Naive thymus-derived CD8-positive, alpha-beta T cell (primary cell): ENCODE results near the gene EHD4. TPM values are rescaled to one million over a fixed set of nuclear protein-coding genes. Genes with fewer than 3 reads are reported as not detected.
A peak's percentile ranks its signal among the peaks of the same experiment; 100 is the strongest.

Experiments
- ATAC-seq, 2 donors: fragments of 150-1000 bp; cut with Tn5 transposase in 1 of 2; sonication (Bioruptor Pico), chemical (Tn5 transposase) in 1 of 2; 1 replicate in 1 of 2; 2 replicates in 1 of 2; pipeline ENCODE4 v1.10.0; 2021; ENCODE audit warnings: mild to moderate bottlenecking in 2 of 2, moderate library complexity in 2 of 2
- POLR2A ChIA-PET: fragments of 350-600 bp; sonication (Branson Sonifier 250); formaldehyde crosslinking; loops from one replicate; lab custom pipeline; 2021; ENCODE audit warnings: antibody characterized with exemption; lab: Charles Lee
- DNase-seq, 10 donors: peaks; one replicate each; pipeline versions ENCODE4 v3.0.0 to v3.0.0-alpha.2; 2020 to 2022
- H3K27ac Mint-ChIP-seq, 10 donors: one replicate each; pipeline ENCODE4 v1.8.0; 2020 to 2022; ENCODE audit warnings: mild to moderate bottlenecking in 10 of 10, mixed read lengths in 10 of 10, moderate library complexity in 4 of 10, inconsistent platforms in 1 of 10
- H3K27me3 Mint-ChIP-seq, 5 donors: one replicate each; pipeline ENCODE4 v1.8.0; 2021 to 2022; ENCODE audit warnings: mixed read lengths in 5 of 5
- H3K36me3 Mint-ChIP-seq, 3 donors: one replicate each; pipeline ENCODE4 v1.8.0; 2020 to 2022; ENCODE audit warnings: mixed read lengths in 3 of 3, mild to moderate bottlenecking in 2 of 3, inconsistent platforms in 1 of 3
- H3K4me1 Mint-ChIP-seq, 4 donors: one replicate each; pipeline ENCODE4 v1.8.0; 2021 to 2022; ENCODE audit warnings: mixed read lengths in 4 of 4
- H3K4me3 Mint-ChIP-seq, 10 donors: one replicate each; pipeline ENCODE4 v1.8.0; 2020 to 2022; ENCODE audit warnings: mild to moderate bottlenecking in 10 of 10, mixed read lengths in 10 of 10, moderate library complexity in 6 of 10, inconsistent platforms in 1 of 10
- H3K9me3 Mint-ChIP-seq, 9 donors: one replicate each; pipeline ENCODE4 v1.8.0; 2020 to 2022; ENCODE audit warnings: mixed read lengths in 9 of 9, mild to moderate bottlenecking in 3 of 9, inconsistent platforms in 1 of 9, moderate library complexity in 1 of 9
- polyA plus RNA-seq, 3 donors: library from polyadenylated mRNA; unstranded; fragments of 300-500 nt; fragmentation: Illumina TruSeq; gene quantifications; one replicate each; pipeline ENCODE4 v1.2.3, GENCODE V29; 2021
- total RNA-seq, 8 experiments: library from RNA in 2 of 8; stranded (reverse) in 2 of 8; gene quantifications; one replicate each; pipeline ENCODE4 v1.2.3 and lab custom pipeline; 2021 to 2026

The EHD4 gene
- total and polyA plus RNA-seq, 5 experiments from 2014 or later: 5.2 to 10.4 (median 7.6) TPM

GRCh38 chr15:41926185-41927056 lies 45.9 kb downstream of the EHD4 start:
- no peaks in the 10 kb centered on the region for H3K27me3 Mint-ChIP-seq
- DNase-seq: peak in 2 of 10 donors; percentile 7 to 19
- H3K36me3 Mint-ChIP-seq: peaks cover 0 to 13% (median 5%) of the 10 kb centered on the region in 3 donors
- H3K27ac Mint-ChIP-seq: peak overlapping the region in 9 of 10 donors; percentile 51 to 90 (median 72)
- peaks cover 8 to 69% (median 14%) of the 10 kb centered on the region in 4 donors for H3K4me1 Mint-ChIP-seq
- POLR2A ChIA-PET: interaction anchor here (0.6 to 1.4 kb wide), 3 partner anchors 8 to 76 kb away, joined by 3 read pairs; no protein-coding TSS in a partner anchor
- peak overlapping the region in 6 of 10 donors; percentile 33 to 79 (median 50) for H3K4me3 Mint-ChIP-seq
- peak; percentile 67 to 76 for ATAC-seq
- no peaks in the 10 kb centered on the region for H3K9me3 Mint-ChIP-seq

DNA sequence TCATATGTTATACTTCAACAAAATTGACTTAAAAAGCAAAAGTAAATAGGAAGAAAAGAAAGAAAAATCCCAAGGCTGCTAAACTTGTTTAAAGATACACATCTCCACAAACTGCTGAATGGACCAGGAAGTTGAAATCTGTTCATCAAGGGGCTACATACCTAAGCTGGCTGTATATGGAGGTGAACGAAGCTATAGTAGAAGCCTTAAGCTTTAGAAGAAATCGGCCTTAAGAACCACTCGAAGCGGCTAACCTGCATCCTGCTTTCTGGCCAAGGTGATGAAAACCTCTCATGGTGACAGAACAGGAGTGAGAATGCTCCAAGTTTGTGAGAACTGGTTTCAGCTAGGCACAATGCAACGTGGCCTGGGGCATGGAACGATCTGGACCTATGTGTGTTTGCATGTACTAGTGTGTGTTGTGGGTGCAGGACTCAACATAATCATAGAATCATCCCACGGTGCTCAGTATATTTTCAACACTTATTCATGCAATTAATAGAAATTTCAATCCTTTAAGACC lies 47.2 kb downstream of the EHD4 start:
- peaks cover 0 to 19% (median 5%) of the 10 kb centered on the region in 3 donors for H3K36me3 Mint-ChIP-seq
- H3K4me3 Mint-ChIP-seq: no peak overlapping the region
- H3K27me3 Mint-ChIP-seq: no peaks in the 10 kb centered on the region
- H3K9me3 Mint-ChIP-seq: no peaks in the 10 kb centered on the region
- peak overlapping the region in 1 of 10 donors; percentile 51 for H3K27ac Mint-ChIP-seq
- peaks cover 8 to 62% (median 14%) of the 10 kb centered on the region in 4 donors for H3K4me1 Mint-ChIP-seq
- no peak for ATAC-seq
- no peak for DNase-seq
- POLR2A ChIA-PET: interaction anchor here (1.4 kb wide), 1 partner anchor 30 kb away, joined by 3 read pairs; no protein-coding TSS in a partner anchor

DNA sequence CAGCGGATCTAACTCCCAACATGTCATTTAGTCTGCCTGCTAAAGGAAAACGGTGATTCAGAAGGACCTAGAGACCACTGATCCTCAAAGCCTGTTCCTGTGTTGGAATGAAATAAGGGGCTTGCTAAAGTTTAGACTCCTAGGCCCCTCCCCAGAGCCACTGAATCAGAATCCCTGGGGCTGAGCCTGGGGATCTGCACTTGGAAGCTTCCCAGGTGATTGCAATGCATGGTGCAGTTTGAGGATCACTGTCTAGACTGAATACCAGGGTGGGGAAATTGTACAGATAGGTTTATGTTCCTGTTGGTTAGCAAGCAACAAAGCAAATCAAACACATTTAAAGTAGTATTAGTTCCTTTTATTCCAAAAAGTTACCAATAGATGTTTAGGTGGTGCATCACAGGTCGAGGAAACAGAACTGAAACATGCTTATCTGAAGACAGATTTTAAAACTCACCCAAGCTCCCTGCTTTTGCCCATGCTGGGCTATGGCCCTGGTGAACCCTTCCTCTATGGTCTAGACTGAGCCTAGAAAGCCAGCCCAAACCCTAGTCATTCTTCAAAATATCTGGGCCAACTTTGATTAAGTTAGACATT lies 48.9 kb downstream of the EHD4 start:
- POLR2A ChIA-PET: no interaction called here
- Mint-ChIP-seq H3K9me3 (no peaks in the 10 kb centered on the region), H3K4me3 (no peak overlapping the region), H3K27ac (peak overlapping the region in 2 of 10 donors; percentile 65 to 85), H3K4me1 (peaks cover 10 to 47% (median 14%) of the 10 kb centered on the region in 4 donors), H3K36me3 (peaks cover 0 to 22% (median 15%) of the 10 kb centered on the region in 3 donors), H3K27me3 (no peaks in the 10 kb centered on the region)
- no peak for ATAC-seq
- DNase-seq: no peak

- H3K36me3 Mint-ChIP-seq: peaks cover 0 to 28% (median 15%) of the 10 kb centered on the region in 3 donors
- no peaks in the 10 kb centered on the region for H3K9me3 Mint-ChIP-seq
- no peak overlapping the region for H3K4me3 Mint-ChIP-seq
- ATAC-seq: no peak
- H3K4me1 Mint-ChIP-seq: peaks cover 10 to 35% (median 13%) of the 10 kb centered on the region in 4 donors
- POLR2A ChIA-PET: interaction anchor here (0.9 kb wide), 1 partner anchor 9 kb away, joined by 3 read pairs; no protein-coding TSS in a partner anchor
- no peaks in the 10 kb centered on the region for H3K27me3 Mint-ChIP-seq
- DNase-seq: no peak
- peak overlapping the region in 3 of 10 donors; percentile 19 to 46 (median 33) for H3K27ac Mint-ChIP-seq
Observed at GRCh38 chr15:41922353-41922752, 50.0 kb downstream of the EHD4 start.

GRCh38 chr15:41921639-41922038 lies 50.7 kb downstream of the EHD4 start:
- H3K27me3 Mint-ChIP-seq: no peaks in the 10 kb centered on the region
- H3K27ac Mint-ChIP-seq: peak overlapping the region in 3 of 10 donors; percentile 22 to 43 (median 37)
- peaks cover 0 to 31% (median 15%) of the 10 kb centered on the region in 3 donors for H3K36me3 Mint-ChIP-seq
- H3K4me1 Mint-ChIP-seq: peaks cover 7 to 29% (median 7%) of the 10 kb centered on the region in 4 donors
- POLR2A ChIA-PET: no interaction called here
- ATAC-seq (no peak), DNase-seq (no peak)
- no peaks in the 10 kb centered on the region for H3K9me3 Mint-ChIP-seq
- H3K4me3 Mint-ChIP-seq: no peak overlapping the region

DNA sequence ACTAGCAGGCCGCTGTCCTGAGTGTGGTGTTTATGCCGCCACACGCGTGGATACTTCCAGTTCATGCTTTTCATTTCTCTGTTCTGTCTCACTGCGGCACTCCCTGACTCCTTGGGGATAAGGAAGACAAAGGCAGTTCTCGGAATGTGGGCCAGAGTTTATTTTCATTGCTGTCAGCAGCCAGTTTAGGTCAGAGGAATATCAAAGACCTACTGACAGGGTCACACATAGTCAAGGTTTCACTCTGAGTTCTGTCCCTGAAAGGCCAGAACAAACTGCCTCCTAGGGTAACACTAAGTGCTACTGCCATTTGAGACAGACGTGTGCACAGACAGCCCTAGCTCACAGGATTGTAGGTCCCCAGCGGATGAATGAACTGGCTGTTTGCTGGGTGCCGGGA lies 51.2 kb downstream of the EHD4 start:
- POLR2A ChIA-PET: no interaction called here
- peaks cover 0 to 36% (median 15%) of the 10 kb centered on the region in 3 donors for H3K36me3 Mint-ChIP-seq
- H3K27ac Mint-ChIP-seq: peak overlapping the region in 2 of 10 donors; percentile 17 to 22
- no peaks in the 10 kb centered on the region for H3K27me3 Mint-ChIP-seq
- no peak for ATAC-seq
- H3K4me3 Mint-ChIP-seq: no peak overlapping the region
- H3K4me1 Mint-ChIP-seq: peaks cover 3 to 29% (median 4%) of the 10 kb centered on the region in 4 donors
- H3K9me3 Mint-ChIP-seq: no peaks in the 10 kb centered on the region
- no peak for DNase-seq

- Mint-ChIP-seq H3K4me3 (no peak overlapping the region), H3K4me1 (peaks cover 0 to 26% (median 3%) of the 10 kb centered on the region in 4 donors), H3K27ac (peak overlapping the region in 1 of 10 donors; percentile 25), H3K36me3 (peaks cover 0 to 40% (median 18%) of the 10 kb centered on the region in 3 donors), H3K27me3 (no peaks in the 10 kb centered on the region), H3K9me3 (no peaks in the 10 kb centered on the region)
- POLR2A ChIA-PET: interaction anchor here (1.3 kb wide), 1 partner anchor 25 kb away, joined by 3 read pairs; no protein-coding TSS in a partner anchor
- no peak for DNase-seq
- no peak for ATAC-seq
Observed at GRCh38 chr15:41919954-41920538, 52.3 kb downstream of the EHD4 start.

GRCh38 chr15:41919201-41919820 lies 53.0 kb downstream of the EHD4 start:
- POLR2A ChIA-PET: interaction anchor here (1.3 kb wide), 1 partner anchor 25 kb away, joined by 3 read pairs; no protein-coding TSS in a partner anchor
- Mint-ChIP-seq H3K27ac (peak overlapping the region in 1 of 10 donors; percentile 19), H3K4me1 (peaks cover 0 to 23% (median 4%) of the 10 kb centered on the region in 4 donors), H3K27me3 (no peaks in the 10 kb centered on the region), H3K9me3 (no peaks in the 10 kb centered on the region), H3K36me3 (peaks cover 0 to 37% (median 15%) of the 10 kb centered on the region in 3 donors), H3K4me3 (no peak overlapping the region)
- DNase-seq: no peak
- ATAC-seq: no peak

GRCh38 chr15:41918506-41919126 lies 53.7 kb downstream of the EHD4 start:
- Mint-ChIP-seq H3K27ac (peak overlapping the region in 2 of 10 donors; percentile 24 to 48), H3K4me1 (peaks cover 0 to 19% (median 7%) of the 10 kb centered on the region in 4 donors), H3K9me3 (no peaks in the 10 kb centered on the region), H3K27me3 (no peaks in the 10 kb centered on the region), H3K36me3 (peaks cover 0 to 32% (median 13%) of the 10 kb centered on the region in 3 donors), H3K4me3 (no peak overlapping the region)
- ATAC-seq: no peak
- POLR2A ChIA-PET: interaction anchor here (1.3 kb wide), 1 partner anchor 24 kb away, joined by 3 read pairs; no protein-coding TSS in a partner anchor
- no peak for DNase-seq

GRCh38 chr15:41917767-41918430 lies 54.5 kb downstream of the EHD4 start:
- peak overlapping the region in 2 of 10 donors; percentile 22 to 65 for H3K27ac Mint-ChIP-seq
- ATAC-seq (no peak), DNase-seq (no peak)
- no peaks in the 10 kb centered on the region for H3K27me3 Mint-ChIP-seq
- POLR2A ChIA-PET: no interaction called here
- peaks cover 0 to 12% (median 7%) of the 10 kb centered on the region in 4 donors for H3K4me1 Mint-ChIP-seq
- H3K36me3 Mint-ChIP-seq: peaks cover 0 to 34% (median 13%) of the 10 kb centered on the region in 3 donors
- no peaks in the 10 kb centered on the region for H3K9me3 Mint-ChIP-seq
- no peak overlapping the region for H3K4me3 Mint-ChIP-seq
